ENCODE results near the gene DAPK2.

The DAPK2 gene

GRCh38 chr15:64052925-64053491 is 6.7 kb upstream of the DAPK2 start:
- DNase-seq: no peak

- DNase-seq: no peak
Observed at GRCh38 chr15:64051407-64052259, 5.3 kb upstream of the DAPK2 start.

- DNase-seq: no peak
Observed at GRCh38 chr15:64051093-64051402, 4.8 kb upstream of the DAPK2 start.

DNA sequence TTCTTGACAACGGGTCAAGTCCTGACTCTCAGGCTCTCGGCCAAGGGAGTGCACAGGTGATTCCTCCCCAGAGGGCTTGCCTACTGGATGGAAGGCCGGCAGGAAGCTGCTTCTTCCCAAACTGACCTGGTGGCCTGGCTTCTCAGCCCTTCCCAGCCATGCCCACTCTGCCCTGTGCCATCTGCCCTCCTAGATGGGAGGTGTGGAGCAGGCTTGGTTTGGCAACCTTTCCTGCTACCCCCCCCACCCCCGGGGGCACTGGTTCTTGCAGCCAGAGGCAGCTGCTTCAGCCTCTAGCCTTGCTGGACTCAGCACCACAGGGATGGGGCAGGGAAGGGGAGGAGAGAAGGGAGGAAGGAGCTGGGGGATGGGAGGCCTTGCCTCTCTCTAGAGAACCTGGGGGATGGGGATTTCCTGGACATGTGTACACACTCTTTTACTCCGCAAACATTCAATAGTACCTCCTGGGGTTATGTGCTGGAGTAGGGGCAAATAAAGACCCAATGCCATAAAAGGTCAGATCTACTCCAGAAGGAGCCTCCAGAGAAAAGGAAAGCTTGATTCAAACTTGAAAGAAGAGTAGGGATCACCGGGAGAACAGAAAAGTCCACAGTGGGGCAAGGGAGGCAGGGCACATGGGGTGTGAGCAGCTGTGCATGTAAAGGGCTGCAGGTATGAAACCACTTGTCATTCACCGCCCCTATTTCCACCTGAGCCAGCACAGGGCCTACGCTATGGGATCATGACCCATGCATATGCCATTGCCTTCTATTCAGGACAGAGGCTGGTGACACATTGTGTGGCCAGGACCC is 4.2 kb upstream of the DAPK2 start:
- DNase-seq: no peak

GRCh38 chr15:64048781-64049460 is 2.6 kb upstream of the DAPK2 start:
- DNase-seq: no peak

GRCh38 chr15:64045774-64046420 is 388 bp downstream of the DAPK2 start:
- DNase-seq: no peak

GRCh38 chr15:64045101-64045435 is 1.2 kb downstream of the DAPK2 start:
- DNase-seq: no peak

- DNase-seq: no peak
Observed at GRCh38 chr15:64044300-64045100, 1.8 kb downstream of the DAPK2 start.

- DNase-seq: no peak
Observed at GRCh38 chr15:64038878-64039610, 7.2 kb downstream of the DAPK2 start.

DNA sequence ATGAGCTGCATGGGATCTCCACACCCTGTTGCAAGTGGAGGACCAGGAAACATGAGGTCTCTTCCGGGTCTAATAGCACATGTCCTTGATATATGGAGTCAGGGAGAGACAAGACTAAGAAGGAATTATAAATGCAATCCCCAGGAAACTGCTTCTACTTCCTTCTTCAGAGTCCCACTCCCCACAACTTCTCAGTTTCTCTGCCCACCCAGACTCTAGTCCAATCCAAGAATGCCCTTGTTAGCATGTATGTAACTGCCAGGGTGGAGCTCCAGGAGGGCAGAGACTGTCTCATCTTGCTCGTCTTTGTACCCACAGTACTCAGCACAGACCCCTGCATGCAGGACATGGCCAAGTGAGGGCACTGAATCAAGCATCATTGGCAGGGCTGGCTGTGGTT is 8.3 kb downstream of the DAPK2 start:
- no peak for DNase-seq

GRCh38 chr15:64037116-64037515 is 9.2 kb downstream of the DAPK2 start:
- DNase-seq: no peak

GRCh38 chr15:64035525-64035924 is 10.8 kb downstream of the DAPK2 start:
- no peak for DNase-seq

- DNase-seq: no peak
Observed at GRCh38 chr15:64034519-64034918, 11.8 kb downstream of the DAPK2 start.

DNA sequence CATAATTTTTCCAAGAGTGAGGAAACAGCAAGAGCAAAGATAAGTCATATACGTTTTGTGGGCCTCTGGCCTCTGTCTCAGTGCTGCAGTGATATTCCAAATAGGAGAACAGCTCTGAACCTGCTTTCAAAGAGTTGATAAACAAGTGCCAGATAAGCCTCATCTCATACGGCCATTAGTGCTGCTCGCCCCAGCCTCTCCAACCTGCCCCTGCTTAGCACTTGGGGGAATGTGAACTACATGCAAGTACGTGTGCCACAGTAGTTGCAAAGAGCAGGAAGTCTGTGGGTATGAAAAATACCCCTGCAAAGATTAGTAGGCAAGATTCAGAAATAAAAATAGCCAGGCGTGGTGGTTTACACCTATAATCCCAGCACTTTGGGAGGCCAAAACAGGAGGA is 14.0 kb downstream of the DAPK2 start:
- no peak for DNase-seq

GRCh38 chr15:64030123-64030522 is 16.2 kb downstream of the DAPK2 start:
- DNase-seq: no peak

GRCh38 chr15:64029633-64030032 is 16.7 kb downstream of the DAPK2 start:
- DNase-seq: no peak

DNA sequence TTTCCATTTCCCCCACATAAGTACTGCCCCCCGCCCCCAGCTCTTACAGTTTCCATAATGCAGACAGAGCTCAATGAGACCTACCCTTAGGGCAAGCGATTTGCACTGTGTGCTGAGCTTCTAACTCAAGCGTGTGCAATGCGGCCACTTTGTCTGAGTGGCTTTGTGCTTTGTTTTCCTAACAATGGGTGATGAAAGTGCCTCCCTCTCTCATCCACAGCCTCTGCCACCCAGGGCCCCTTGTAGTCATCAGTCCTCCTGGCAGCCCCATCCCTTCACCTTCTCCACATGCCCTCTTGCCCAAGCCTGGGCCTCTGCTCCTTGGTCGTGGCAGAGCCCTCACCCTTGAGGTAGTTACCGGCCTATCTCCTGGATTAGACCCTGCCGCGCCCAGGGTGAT is 17.2 kb downstream of the DAPK2 start:
- DNase-seq: no peak

DNA sequence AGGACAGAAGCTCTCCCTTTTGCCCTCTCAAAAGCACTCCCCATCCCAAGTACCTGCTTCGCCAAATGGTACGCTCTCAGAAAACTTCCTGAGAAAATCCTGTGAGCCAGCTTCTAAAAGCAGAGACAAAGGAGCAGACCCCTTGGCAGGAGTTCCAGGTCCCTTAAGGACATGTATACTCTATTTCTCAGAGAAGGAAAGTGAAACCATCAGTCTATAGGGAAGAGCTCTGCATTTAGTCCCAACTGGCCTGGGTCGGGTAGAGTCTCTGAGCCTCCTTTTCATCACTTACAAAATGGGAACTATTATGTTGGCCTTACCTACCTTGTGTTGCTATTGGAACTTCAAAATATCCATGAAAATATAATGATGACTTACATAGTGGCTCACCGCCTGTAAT is 19.7 kb downstream of the DAPK2 start:
- no peak for DNase-seq

DNA sequence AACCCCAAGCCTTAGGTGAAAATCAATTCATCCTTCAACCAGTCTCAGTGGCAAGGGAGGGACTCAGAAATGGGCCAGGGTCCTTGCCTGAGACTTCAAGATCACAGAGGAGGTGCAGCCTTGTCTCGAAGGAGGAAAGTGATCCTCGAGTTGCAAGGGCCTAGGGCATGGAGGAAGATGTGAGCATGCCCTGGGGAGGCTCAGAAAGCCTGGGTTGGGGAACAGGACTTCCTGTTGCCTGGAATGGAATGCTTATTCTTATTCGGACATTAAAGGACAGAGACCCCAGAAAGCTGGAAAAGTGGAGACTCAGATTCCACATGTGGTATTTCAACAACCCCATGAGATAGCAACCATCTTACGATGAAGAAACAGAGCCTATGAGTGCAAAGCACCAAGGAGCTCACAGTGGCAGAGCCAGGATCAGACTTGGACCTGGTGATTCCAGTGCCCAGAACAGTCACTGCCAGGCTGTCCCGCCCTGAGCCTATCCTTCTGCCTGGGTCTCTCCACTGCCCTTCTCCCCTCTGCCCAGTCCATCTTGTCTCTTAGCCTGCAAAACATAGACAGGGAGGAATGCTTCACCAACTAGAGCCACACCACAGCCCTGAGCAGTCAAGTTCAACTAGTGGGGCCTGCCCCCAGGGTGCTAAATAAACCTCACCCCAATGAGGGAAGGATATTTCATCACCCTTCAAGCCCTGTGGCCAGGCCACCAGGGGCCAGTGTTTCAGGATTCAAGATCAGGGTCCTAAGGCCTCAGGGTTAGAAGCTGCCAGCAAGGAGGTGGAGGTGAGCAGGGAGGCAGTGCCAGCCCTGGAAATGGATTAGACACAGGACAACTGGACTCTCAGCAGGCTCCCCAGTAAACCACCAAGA is 21.9 kb downstream of the DAPK2 start:
- DNase-seq: no peak

- DNase-seq: no peak
Observed at GRCh38 chr15:64023220-64023619, 23.1 kb downstream of the DAPK2 start.
